Stimulated activated memory B cell treated with anti-CD40 and anti-IgM and Interleukin-4, amounts not matched to agents 10 μg/mL and 1 μg/mL and 100 μg/mL, for 72 hours (primary cell): ENCODE measurements around the gene BABAM1.

ENCODE experiments used
- ATAC-seq: fragments of 150-1000 bp; cut with Tn5 transposase; 2 replicates; pipeline ENCODE4 v1.10.0; 2021
- H3K27ac Mint-ChIP-seq: one replicate; pipeline ENCODE4 v1.8.0; 2022; ENCODE audit warnings: mild to moderate bottlenecking, mixed read lengths
- H3K27me3 Mint-ChIP-seq: one replicate; pipeline ENCODE4 v1.8.0; 2022; ENCODE audit warnings: mixed read lengths
- H3K36me3 Mint-ChIP-seq: one replicate; pipeline ENCODE4 v1.8.0; 2022; ENCODE audit warnings: mixed read lengths
- H3K4me1 Mint-ChIP-seq: one replicate; pipeline ENCODE4 v1.8.0; 2022; ENCODE audit warnings: mixed read lengths
- H3K4me3 Mint-ChIP-seq: one replicate; pipeline ENCODE4 v1.8.0; 2022; ENCODE audit warnings: mild to moderate bottlenecking, moderate library complexity, mixed read lengths
- H3K9me3 Mint-ChIP-seq: one replicate; pipeline ENCODE4 v1.8.0; 2022; ENCODE audit warnings: mixed read lengths

BABAM1 gene

DNA sequence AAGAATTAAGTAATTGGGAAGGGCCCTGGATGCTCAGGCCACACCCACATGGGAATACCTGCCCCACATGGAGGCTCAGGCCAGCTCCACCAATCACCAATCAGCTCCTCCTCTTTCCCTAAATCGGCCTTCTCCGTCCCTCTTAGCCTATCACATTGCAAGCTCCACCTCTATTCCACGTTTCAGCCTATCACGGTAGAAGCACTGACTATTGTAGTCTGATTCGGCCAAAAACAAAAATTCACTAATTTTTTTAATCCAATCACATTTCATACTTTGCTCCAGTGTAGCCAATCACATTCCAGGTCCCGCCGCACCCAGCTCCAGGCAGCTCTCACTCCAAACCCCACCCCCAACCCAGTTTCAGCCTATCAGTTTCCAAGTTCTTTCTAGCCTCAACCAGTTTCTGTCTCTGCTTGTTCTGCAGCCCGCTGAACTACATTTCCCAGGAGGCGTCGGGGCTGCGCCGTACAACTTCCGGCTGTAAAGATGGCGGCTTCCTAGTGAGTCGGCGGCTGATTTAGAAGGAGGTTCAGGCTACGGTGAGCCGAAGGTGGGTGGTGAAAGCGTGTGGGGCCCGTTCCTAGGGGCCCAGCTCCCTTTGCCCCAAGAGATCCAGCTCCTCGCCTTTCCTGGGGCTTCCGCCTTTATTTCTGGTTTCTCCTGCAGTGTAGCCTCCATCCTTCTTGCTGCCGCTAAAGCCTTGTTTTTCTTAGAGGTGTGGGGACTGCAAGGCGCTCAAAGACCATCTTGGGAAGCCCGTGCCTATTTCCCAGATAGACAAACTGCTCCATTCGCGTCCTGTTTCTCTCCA lies at the start of gene BABAM1:
TSS of gene BABAM1 (plus strand) at position 469 of the 814 bp plus-strand sequence. CDS start 1,364 bp downstream, outside the sequence.
- Mint-ChIP-seq H3K9me3 (no peaks in the 10 kb centered on the region), H3K36me3 (peaks cover 25% of the 10 kb centered on the region), H3K4me1 (peaks cover 22% of the 10 kb centered on the region), H3K27me3 (no peaks in the 10 kb centered on the region), H3K4me3 (peak within 1 kb of the TSS; percentile 87), H3K27ac (peak within 1 kb of the TSS; percentile 90)
- peak; percentile 98 for ATAC-seq

DNA sequence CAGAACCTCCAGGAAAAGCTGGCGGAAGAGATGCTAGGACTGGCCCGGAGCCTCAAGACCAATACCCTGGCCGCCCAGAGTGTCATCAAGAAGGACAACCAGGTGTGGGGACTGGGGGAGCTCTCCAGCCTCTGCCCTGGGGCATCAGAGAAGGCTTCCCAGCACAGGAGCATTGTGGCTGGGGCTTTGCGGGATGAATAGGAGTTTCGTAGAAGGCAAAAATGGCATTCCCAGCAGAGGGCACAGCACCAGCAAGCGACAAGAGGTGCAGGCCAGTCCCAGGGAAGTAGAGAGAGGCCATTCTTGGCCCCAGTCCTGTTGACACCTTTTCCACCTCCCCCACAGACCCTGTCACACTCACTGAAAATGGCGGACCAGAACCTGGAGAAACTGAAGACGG lies 48.0 kb upstream of the BABAM1 start:
- ATAC-seq = no peak
- Mint-ChIP-seq H3K4me3 (no peak overlapping the region), H3K27me3 (no peaks in the 10 kb centered on the region), H3K4me1 (peaks cover 29% of the 10 kb centered on the region), H3K36me3 (peaks cover 40% of the 10 kb centered on the region), H3K9me3 (no peaks in the 10 kb centered on the region), H3K27ac (no peak overlapping the region)

DNA sequence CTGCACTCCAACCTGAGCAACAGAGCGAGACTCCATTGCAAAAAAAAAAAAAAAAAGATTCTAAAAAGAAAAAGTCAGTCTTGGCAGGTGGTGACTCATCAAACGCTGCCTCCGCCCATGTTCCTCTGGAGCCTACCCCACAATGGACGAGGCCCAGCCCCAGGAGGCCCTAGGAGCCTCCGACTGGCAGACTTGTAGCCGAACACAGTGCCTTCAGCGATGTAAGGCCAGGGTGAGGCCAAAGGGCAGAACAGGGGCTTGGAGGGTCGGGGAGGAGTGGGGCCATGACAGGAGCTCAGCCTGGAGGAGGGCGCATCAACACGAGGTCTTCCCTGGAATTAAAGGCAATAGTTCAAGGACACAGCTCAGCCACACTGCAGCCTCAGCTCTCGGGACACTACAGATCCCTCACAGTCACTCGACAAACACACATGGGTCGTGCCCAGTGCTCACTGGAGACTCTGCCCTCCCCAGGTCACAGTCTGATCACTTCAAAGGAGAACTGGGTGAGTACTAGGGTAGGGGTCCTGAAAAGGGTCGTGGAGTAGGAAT lies 47.0 kb upstream of the BABAM1 start:
- no peak for ATAC-seq
- Mint-ChIP-seq H3K4me3 (no peak overlapping the region), H3K36me3 (peaks cover 40% of the 10 kb centered on the region), H3K27ac (no peak overlapping the region), H3K27me3 (no peaks in the 10 kb centered on the region), H3K9me3 (no peaks in the 10 kb centered on the region), H3K4me1 (peaks cover 19% of the 10 kb centered on the region)

DNA sequence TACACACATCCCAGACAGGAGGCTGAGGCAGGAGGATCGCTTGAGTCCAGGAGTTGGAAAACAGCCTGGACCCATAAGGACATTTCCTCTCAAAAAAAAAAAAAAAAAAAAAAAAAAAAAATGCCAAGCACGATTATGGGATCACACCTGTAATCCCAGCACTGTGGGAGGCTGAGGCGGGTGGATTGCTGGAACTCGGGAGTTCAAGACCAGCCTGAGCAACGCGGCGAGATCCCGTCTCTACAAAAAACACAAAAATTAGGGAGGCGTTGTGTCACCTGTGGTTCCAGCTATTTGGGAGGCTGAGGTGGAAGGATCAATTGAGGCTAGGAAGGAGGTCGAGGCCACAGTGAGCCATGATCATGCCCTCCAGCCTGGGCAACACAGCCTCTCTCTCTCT lies 42.2 kb upstream of the BABAM1 start:
- no peaks in the 10 kb centered on the region for H3K9me3 Mint-ChIP-seq
- no peaks in the 10 kb centered on the region for H3K36me3 Mint-ChIP-seq
- no peak for ATAC-seq
- H3K27ac Mint-ChIP-seq = peak overlapping the region; percentile 81
- H3K4me1 Mint-ChIP-seq = peaks cover 8% of the 10 kb centered on the region
- H3K4me3 Mint-ChIP-seq = peak overlapping the region; percentile 58
- no peaks in the 10 kb centered on the region for H3K27me3 Mint-ChIP-seq

DNA sequence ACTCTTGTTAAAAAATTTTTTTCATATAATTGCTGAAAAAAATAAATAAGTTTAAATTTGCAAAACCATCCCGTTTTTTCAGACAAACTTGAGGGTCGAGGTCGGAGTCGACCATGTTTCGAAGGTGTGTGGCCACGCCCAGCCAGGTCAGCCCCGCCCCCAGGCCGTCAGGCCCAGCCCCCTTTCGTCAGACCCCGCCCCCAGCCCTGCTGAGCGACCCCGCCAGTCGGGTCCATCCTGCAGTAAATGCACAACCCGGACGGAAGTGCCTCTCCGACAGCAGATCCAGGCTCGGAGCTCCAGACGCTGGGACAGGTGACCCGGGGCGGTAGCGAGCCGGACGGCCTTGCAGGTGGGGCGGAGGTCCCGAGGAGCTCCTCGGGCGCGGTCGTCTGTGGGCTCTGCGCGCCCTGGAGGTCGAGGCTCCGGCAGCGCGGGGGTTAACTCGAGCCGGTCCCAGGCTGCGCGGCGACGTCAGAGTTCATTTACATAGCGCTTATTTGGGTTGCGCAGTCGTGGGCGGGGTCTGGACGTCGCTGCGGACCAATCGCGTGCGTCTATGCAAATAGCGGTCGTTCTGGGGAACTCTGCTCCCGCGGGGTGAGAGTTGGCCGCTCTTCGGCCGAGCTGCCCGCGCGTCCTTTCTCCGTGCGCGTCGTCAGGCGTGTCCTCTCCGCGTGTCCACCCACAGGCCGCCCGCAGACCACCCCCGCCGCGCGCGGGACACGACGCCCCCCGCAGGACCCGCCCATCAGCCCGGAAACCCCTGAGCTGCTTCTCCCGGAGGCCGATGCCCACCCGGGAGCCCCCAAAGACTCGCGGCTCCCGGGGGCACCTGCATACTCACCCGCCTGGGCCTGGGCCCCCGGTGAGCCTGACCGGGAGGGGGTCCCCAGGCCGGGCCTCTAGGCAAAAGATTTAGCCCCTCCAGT lies 41.0 kb upstream of the BABAM1 start, which contains the start of gene OCEL1:
TSS of gene OCEL1 (plus strand) at position 225 of the 932 bp plus-strand sequence. CDS start at position 247, 22 bp downstream.
- peak; percentile 96 for ATAC-seq
- H3K9me3 Mint-ChIP-seq = no peaks in the 10 kb centered on the region
- H3K27ac Mint-ChIP-seq = peak within 1 kb of the TSS; percentile 81
- peaks cover 8% of the 10 kb centered on the region for H3K4me1 Mint-ChIP-seq
- no peaks in the 10 kb centered on the region for H3K36me3 Mint-ChIP-seq
- H3K27me3 Mint-ChIP-seq = no peaks in the 10 kb centered on the region
- peak within 1 kb of the TSS; percentile 86 for H3K4me3 Mint-ChIP-seq

DNA sequence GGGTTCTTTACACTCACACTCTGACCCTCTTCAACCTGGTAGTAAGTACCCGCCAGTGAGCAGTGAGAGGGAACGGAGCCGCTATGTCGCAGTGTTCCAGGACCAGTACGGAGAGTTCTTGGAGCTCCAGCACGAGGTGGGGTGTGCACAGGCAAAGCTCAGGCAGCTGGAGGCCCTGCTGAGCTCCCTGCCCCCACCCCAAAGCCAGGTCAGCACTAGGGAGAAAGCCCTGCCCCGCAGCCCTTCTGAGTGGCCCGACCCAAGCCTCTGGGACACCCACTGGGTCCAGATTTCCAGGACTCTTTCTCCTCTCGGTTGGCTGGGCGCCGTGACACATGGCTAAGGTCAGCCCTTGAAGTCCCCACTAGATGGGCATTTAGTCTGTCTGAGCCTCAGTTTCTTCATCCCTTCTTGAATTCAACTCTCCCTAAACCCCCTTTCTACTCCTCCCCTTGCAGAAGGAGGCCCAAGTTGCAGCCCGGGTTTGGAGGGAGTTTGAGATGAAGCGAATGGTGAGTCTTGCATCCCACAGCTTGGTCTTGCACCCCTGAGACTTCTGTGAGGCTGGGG lies 39.4 kb upstream of the BABAM1 start:
- H3K4me1 Mint-ChIP-seq = peaks cover 8% of the 10 kb centered on the region
- no peak for ATAC-seq
- no peak overlapping the region for H3K27ac Mint-ChIP-seq
- H3K4me3 Mint-ChIP-seq = no peak overlapping the region
- H3K27me3 Mint-ChIP-seq = no peaks in the 10 kb centered on the region
- peaks cover 5% of the 10 kb centered on the region for H3K36me3 Mint-ChIP-seq
- H3K9me3 Mint-ChIP-seq = no peaks in the 10 kb centered on the region

DNA sequence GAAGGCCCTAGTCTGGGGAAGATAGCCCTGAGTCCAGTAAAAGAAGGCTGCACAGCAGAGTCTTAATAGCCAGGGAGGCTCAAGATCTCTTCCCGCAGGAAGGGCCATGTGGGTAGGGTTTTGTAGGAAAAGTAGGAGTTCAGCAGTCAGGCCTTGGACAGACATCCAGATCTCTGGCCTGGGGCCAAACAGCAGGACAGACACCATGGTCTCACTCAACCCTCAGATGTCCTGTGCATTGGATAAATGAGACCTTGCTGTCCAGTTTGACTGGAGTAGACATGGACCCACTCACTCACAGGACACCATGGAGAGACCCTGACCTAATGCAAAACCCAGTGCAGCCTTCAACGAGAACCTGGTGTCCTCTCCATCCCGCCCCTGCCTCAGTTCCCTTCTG lies 37.4 kb upstream of the BABAM1 start:
- H3K4me3 Mint-ChIP-seq = no peak overlapping the region
- peaks cover 5% of the 10 kb centered on the region for H3K36me3 Mint-ChIP-seq
- peaks cover 15% of the 10 kb centered on the region for H3K4me1 Mint-ChIP-seq
- no peak for ATAC-seq
- no peaks in the 10 kb centered on the region for H3K9me3 Mint-ChIP-seq
- no peak overlapping the region for H3K27ac Mint-ChIP-seq
- no peaks in the 10 kb centered on the region for H3K27me3 Mint-ChIP-seq

DNA sequence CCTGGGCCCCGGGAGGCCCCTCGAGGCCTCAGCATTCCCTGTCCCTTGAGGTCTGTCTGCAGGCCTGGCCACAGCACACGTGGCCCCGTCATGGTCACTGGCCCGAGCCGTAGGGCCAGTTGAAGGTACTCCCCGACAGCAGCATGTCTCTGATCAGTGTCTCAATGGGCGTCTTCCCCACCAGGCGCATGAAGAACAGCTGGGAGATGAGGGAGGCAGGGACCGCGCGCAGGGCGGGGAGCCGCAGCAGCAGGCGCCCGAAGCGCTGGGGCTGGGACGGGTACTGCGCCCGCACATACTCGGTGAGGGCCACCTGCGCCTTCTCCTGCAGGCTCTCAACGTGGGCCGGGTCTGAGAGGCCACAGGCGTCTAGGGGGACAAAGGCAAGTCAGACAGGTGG lies 35.0 kb upstream of the BABAM1 start:
- ATAC-seq = no peak
- Mint-ChIP-seq H3K4me1 (peaks cover 11% of the 10 kb centered on the region), H3K27ac (no peak overlapping the region)

DNA sequence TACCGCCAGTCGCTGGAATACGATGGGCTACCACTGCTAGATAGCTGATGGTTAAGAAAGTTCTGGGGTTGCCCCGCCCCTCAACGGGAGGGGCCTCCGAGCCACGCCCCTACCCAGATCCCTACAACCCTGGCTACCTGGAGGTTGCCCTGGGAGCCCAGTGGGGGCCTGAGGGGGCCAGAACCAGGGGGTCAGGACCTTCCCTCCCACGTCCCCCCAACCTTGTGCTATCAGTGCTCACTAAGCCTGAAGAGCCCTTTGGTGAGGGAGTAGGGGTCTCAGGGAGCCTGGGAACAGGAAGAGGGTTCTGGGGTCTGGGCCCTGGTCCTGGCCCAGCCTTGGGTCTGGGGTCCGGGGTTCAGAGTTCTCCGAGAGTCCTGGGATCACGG lies 32.3 kb upstream of the BABAM1 start:
- peak overlapping the region; percentile 54 for H3K27ac Mint-ChIP-seq
- H3K9me3 Mint-ChIP-seq = no peaks in the 10 kb centered on the region
- H3K4me3 Mint-ChIP-seq = peak overlapping the region; percentile 74
- H3K27me3 Mint-ChIP-seq = no peaks in the 10 kb centered on the region
- peaks cover 10% of the 10 kb centered on the region for H3K4me1 Mint-ChIP-seq
- ATAC-seq = peak; percentile 80
- peaks cover 5% of the 10 kb centered on the region for H3K36me3 Mint-ChIP-seq

More for the DNA sequence above, 35.0 kb upstream of the BABAM1 start:
- H3K27me3 Mint-ChIP-seq = no peaks in the 10 kb centered on the region
- no peak overlapping the region for H3K4me3 Mint-ChIP-seq
- peaks cover 5% of the 10 kb centered on the region for H3K36me3 Mint-ChIP-seq
- H3K9me3 Mint-ChIP-seq = no peaks in the 10 kb centered on the region

DNA sequence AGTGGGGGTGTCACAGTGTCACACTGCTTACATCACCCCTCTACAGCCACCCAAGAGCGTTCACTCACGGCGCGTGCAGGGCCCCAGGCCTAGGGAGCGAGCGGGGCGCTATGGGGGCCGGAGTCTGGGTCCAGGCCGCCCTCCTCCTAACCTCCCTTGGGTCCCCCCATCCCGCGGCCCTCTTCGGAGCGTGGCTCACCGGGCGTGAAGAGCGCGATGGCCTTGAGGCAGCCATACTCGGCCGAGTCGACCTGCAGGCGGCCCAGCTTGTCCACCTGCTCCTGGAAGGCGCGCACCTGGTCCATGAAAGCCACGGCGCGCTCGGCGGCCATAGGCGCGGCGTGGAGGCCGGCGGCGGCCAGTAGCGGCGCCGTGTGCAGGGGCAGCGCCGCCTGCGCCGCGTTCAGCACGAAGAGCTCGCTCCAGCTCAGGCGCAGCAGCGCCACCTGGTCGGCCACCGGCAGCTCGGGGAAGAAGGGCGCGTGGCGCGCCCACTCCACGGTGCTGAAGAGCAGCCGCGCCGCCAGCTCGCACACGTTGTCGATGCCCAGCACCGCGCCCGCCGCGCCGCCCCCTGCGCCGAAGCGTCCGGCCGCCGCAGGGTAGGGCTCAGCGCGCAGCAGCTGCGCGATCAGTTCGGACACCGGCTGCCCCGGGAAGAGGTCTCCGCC lies 31.8 kb upstream of the BABAM1 start:
- Mint-ChIP-seq H3K27ac (peak overlapping the region; percentile 54), H3K9me3 (no peaks in the 10 kb centered on the region), H3K4me3 (peak overlapping the region; percentile 74), H3K27me3 (no peaks in the 10 kb centered on the region), H3K36me3 (peaks cover 5% of the 10 kb centered on the region), H3K4me1 (peaks cover 10% of the 10 kb centered on the region)
- ATAC-seq = peak; percentile 95

DNA sequence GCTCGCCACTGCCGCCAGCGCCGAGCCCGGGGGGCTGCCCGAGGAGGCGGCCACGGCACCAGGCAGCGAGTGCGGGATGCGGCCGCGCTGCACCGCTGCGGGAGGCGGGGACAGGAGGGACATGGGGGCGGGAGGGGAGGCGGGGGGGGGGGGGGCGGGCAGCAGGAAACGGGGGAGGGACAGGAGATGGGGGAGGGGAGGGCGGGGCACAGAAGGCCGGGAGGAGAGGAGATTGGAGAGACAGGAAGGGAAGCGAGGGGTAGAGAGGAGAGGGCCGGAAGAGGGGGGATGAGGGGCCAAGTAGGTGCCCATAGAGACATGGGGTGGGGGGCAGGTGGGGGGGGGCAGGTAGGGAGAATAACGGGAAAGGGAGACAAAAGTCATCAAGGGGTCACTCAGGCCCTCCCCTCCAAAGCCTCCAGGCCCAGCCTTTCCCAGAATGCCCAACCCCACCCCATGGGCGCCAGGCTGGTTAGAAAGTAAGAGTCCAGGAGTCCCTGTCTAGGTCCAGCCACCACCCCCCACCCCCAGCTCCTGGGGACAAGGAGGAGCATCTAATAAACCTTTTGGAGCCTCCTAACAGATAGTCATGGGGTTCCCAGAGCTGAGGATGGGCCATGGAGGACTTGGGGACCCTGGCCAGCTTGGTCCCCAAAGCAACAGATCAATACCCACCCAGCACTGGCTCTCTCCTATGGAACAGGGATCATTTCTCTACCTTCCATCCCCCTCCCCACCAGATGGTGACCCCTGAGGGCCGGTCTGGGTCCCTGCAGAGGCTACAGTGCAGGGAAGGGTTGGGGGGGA lies 31.1 kb upstream of the BABAM1 start:
- H3K27me3 Mint-ChIP-seq = no peaks in the 10 kb centered on the region
- peaks cover 10% of the 10 kb centered on the region for H3K4me1 Mint-ChIP-seq
- no peak for ATAC-seq
- H3K9me3 Mint-ChIP-seq = no peaks in the 10 kb centered on the region
- H3K36me3 Mint-ChIP-seq = peaks cover 5% of the 10 kb centered on the region
- H3K4me3 Mint-ChIP-seq = peak overlapping the region; percentile 74
- H3K27ac Mint-ChIP-seq = peak overlapping the region; percentile 12

DNA sequence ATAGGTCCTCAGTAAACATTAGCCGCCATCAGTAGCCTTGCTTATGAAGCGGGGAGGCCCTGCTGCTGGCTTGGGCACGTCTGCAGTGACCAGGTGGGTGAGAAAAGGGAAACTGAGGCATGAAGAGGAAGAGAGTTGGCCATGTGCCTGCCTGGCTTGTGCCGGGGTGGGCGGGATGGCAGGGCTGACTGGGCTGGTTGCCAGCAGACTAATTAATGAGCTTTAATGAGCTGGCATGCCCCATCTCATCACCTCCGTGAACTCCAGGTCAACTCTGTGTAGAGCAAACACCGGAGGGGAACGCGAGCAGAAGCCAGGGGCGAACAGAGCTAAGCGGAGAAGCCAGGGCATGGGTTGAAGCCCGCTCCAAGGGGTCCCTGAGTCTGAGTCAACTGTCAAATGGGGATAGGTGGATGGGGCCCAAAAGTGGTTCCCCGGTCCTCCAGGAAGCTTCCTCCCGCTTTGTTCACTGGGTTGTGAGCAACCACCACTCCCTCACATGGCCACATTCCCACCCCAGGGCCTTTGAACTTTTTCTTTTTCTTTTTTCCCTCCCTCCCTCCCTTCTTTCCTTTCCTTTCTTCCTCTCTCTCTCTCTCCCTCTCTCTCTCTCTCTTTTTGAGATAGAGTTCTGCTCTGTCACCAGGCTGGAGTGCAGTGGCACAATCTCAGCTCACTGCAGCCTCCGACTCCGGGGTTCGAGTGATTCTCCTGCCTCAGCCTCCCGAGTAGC lies 30.3 kb upstream of the BABAM1 start:
- peaks cover 15% of the 10 kb centered on the region for H3K4me1 Mint-ChIP-seq
- H3K27me3 Mint-ChIP-seq = no peaks in the 10 kb centered on the region
- peaks cover 4% of the 10 kb centered on the region for H3K36me3 Mint-ChIP-seq
- H3K9me3 Mint-ChIP-seq = no peaks in the 10 kb centered on the region
- H3K4me3 Mint-ChIP-seq = no peak overlapping the region
- H3K27ac Mint-ChIP-seq = peak overlapping the region; percentile 12
- ATAC-seq = no peak
